HCT116 (cell line): Measurements from ENCODE around the gene GPR157. TPM values are rescaled to one million over a fixed set of nuclear protein-coding genes. Genes with fewer than 3 reads are reported as not detected.

ENCODE experiments used
- ATAC-seq: fragments of 200-7000 bp; cut with Tn5 transposase; 2 replicates; pipeline ENCODE4 v1.9.1; 2020; ENCODE audit warnings: mild to moderate bottlenecking, moderate library complexity
- BruUV-seq: library from RNA; stranded (reverse); fragments of 400-500 nt; replicated peaks from 2 replicates; lab custom pipeline; 2021; lab: Mats Ljungman, UMichigan
- CTCF ChIA-PET: fragments of 300-600 bp; sonication (Branson Sonifier 250); formaldehyde crosslinking; loops from one replicate; lab custom pipeline; 2021; ENCODE audit warnings: antibody characterized with exemption; lab: Charles Lee
- POLR2A ChIA-PET: fragments of 300-600, 350-600 bp; sonication (Branson Sonifier 250); formaldehyde crosslinking; loops from one replicate; lab custom pipeline; 2021; ENCODE audit warnings: antibody characterized with exemption; lab: Charles Lee
- RAD21 ChIA-PET, 2 experiments: fragments of 300-600 bp; sonication (Branson Sonifier 250); formaldehyde crosslinking; loops; one replicate each; lab custom pipeline; 2023; ENCODE audit warnings: low total read pairs in 2 of 2; ENCODE audit not compliant: uncharacterized antibody in 2 of 2, unreplicated experiment in 2 of 2, low non-redundant PET in 1 of 2; lab: Charles Lee
- DNase-seq: peaks from one replicate; pipeline ENCODE4 v3.0.0-alpha.2; 2010; ENCODE audit warnings: low read depth, low spot score
- H2AFZ ChIP-seq: fragments of 200-600 bp; shearing (Covaris generic), sonication (generic); 2 replicates; pipeline ENCODE4 v1.6.1; 2017; ENCODE audit warnings: low read depth, mixed run types, mixed read lengths, antibody characterized with exemption, low read length; ENCODE audit not compliant: poor library complexity, severe bottlenecking
- H3K27ac ChIP-seq: 2 replicates; pipeline ENCODE4 v1.5.1; 2012; ENCODE audit warnings: low read depth, low read length
- H3K27me3 ChIP-seq: fragments of 200-600 bp; sonication (generic); 2 replicates; pipeline ENCODE4 v1.6.1; 2016; ENCODE audit warnings: mixed run types, low read length, mixed read lengths; ENCODE audit not compliant: insufficient read depth
- H3K36me3 ChIP-seq, 2 experiments: fragments of 200-500 bp in 1 of 2; fragments of 200-600 bp in 1 of 2; sonication (Bioruptor generic) in 1 of 2; sonication (generic) in 1 of 2; 2 replicates each; pipeline versions ENCODE4 v1.5.1 to v1.6.1; 2014 to 2016; ENCODE audit warnings: low read length in 2 of 2, inconsistent platforms in 1 of 2, mixed read lengths in 1 of 2, mixed run types in 1 of 2; ENCODE audit not compliant: insufficient read depth in 2 of 2, control insufficient read depth in 1 of 2
- H3K4me1 ChIP-seq, 2 experiments: fragments of 200-600 bp in 1 of 2; sonication (generic) in 1 of 2; 2 replicates each; pipeline versions ENCODE4 v1.5.1 to v1.6.1; 2012 to 2017; ENCODE audit warnings: low read length in 2 of 2, inconsistent platforms in 1 of 2, mild to moderate bottlenecking in 1 of 2, mixed read lengths in 1 of 2, mixed run types in 1 of 2, moderate library complexity in 1 of 2; ENCODE audit not compliant: insufficient read depth in 2 of 2, control insufficient read depth in 1 of 2
- H3K4me2 ChIP-seq: fragments of 200-600 bp; sonication (generic); 2 replicates; pipeline ENCODE4 v1.6.1; 2017; ENCODE audit warnings: mixed run types, low read length, mixed read lengths
- H3K4me3 ChIP-seq, 2 experiments: fragments of 200-600 bp in 1 of 2; sonication (generic) in 1 of 2; replicated peaks in 1 of 2; 2 replicates each; pipeline ENCODE4 v1.5.1; 2011 to 2016; ENCODE audit warnings: low read length in 2 of 2, control low read depth in 1 of 2, low read depth in 1 of 2, mild to moderate bottlenecking in 1 of 2, mixed read lengths in 1 of 2, mixed run types in 1 of 2
- H3K79me2 ChIP-seq: fragments of 200-600 bp; sonication (generic); 2 replicates; pipeline ENCODE4 v1.6.1; 2017; ENCODE audit warnings: mild to moderate bottlenecking, mixed run types, low read length, moderate library complexity, mixed read lengths; ENCODE audit not compliant: insufficient read depth
- H3K9ac ChIP-seq: fragments of 200-600 bp; sonication (generic); 2 replicates; pipeline ENCODE4 v1.6.1; 2016; ENCODE audit warnings: low read length, mixed read lengths
- H3K9me2 ChIP-seq: fragments of 200-600 bp; sonication (generic), shearing (Covaris generic); 2 replicates; pipeline ENCODE4 v1.6.1; 2017; ENCODE audit warnings: mixed run types, mild to moderate bottlenecking, moderate library complexity; ENCODE audit not compliant: insufficient read depth
- H3K9me3 ChIP-seq, 2 experiments: fragments of 200-500 bp in 1 of 2; fragments of 200-600 bp in 1 of 2; sonication (Bioruptor generic) in 1 of 2; sonication (generic) in 1 of 2; 2 replicates each; pipeline ENCODE4 v1.6.1; 2014 to 2017; ENCODE audit warnings: low read length in 2 of 2, mixed read lengths in 2 of 2, inconsistent platforms in 1 of 2, low read depth in 1 of 2, mild to moderate bottlenecking in 1 of 2, mixed run types in 1 of 2, moderate library complexity in 1 of 2; ENCODE audit not compliant: control insufficient read depth in 1 of 2, insufficient read depth in 1 of 2
- H4K20me1 ChIP-seq: fragments of 200-600 bp; sonication (generic), shearing (Covaris generic); 2 replicates; pipeline ENCODE4 v1.6.1; 2017; ENCODE audit warnings: mixed run types, mild to moderate bottlenecking, moderate library complexity; ENCODE audit not compliant: insufficient read depth
- EGR1 ChIP-seq: IDR thresholded peaks from 2 replicates; pipeline ENCODE4 v1.6.1; 2012; ENCODE audit warnings: low read depth
- ELF1 ChIP-seq: IDR thresholded peaks from 2 replicates; pipeline ENCODE4 v1.6.1; 2012; ENCODE audit warnings: low read depth, borderline replicate concordance
- EZH2phosphoT487 ChIP-seq: fragments of 200-600 bp; IDR thresholded peaks from 2 replicates; pipeline ENCODE4 v1.6.1; 2018; ENCODE audit warnings: antibody characterized with exemption, borderline replicate concordance
- FOSL1 ChIP-seq: IDR thresholded peaks from 2 replicates; pipeline ENCODE4 v1.6.1; 2012; ENCODE audit warnings: low read depth
- MAX ChIP-seq: IDR thresholded peaks from 2 replicates; pipeline ENCODE4 v1.6.1; 2012
- POLR2A ChIP-seq: IDR thresholded peaks from 2 replicates; pipeline ENCODE4 v1.7.0; 2011; ENCODE audit warnings: borderline replicate concordance; ENCODE audit not compliant: insufficient read depth, insufficient read length; ENCODE audit errors: extremely low read depth
- RAD21 ChIP-seq: IDR thresholded peaks from 2 replicates; pipeline ENCODE4 v1.6.1; 2012; ENCODE audit warnings: low read depth, mild to moderate bottlenecking
- REST ChIP-seq: IDR thresholded peaks from 2 replicates; pipeline ENCODE4 v1.6.1; 2012; ENCODE audit warnings: low read depth
- TCF7L2 ChIP-seq: IDR thresholded peaks from 2 replicates; pipeline ENCODE4 v1.7.0; 2011; ENCODE audit warnings: borderline replicate concordance, inconsistent platforms; ENCODE audit not compliant: insufficient read depth, insufficient read length; ENCODE audit errors: extremely low read depth
- ZBTB33 ChIP-seq: IDR thresholded peaks from 2 replicates; pipeline ENCODE4 v1.6.1; 2011; ENCODE audit warnings: mild to moderate bottlenecking, low read length, moderate library complexity; ENCODE audit not compliant: insufficient replicate concordance; ENCODE audit errors: extremely low read depth
- intact Hi-C: fragments of 100-400 bp; cut with micrococcal nuclease; formaldehyde crosslinking; loops from 2 replicates; pipeline ENCODE4 v1.10.0; 2022
- total RNA-seq: library from RNA; stranded (reverse); gene quantifications from one replicate; pipeline ENCODE4 v1.2.1, GENCODE V29; 2021; ENCODE audit not compliant: unreplicated experiment
- TF ChIP-seq, protein P1 (sequence below): IDR thresholded peaks from 2 replicates; pipeline ENCODE4 v1.6.1; 2012

The GPR157 gene
- total RNA-seq, 1 experiment from 2014 or later = 7.7 TPM

- Histone ChIP-seq H3K79me2 (no peaks in the 10 kb centered on the region), H3K27ac (no peak overlapping the region), H3K9me2 (no peaks in the 10 kb centered on the region), H3K27me3 (no peaks in the 10 kb centered on the region; the same call in 1 of the 2 replicates), H3K4me1 (peaks cover 9 to 10% of the 10 kb centered on the region in 2 experiments; a peak in 3 of 4 replicates), H4K20me1 (no peaks in the 10 kb centered on the region), H2AFZ (no peak overlapping the region), H3K9me3 (no peaks in the 10 kb centered on the region), H3K9ac (no peak overlapping the region), H3K4me3 (no peak overlapping the region), H3K4me2 (no peak overlapping the region), H3K36me3 (no peaks in the 10 kb centered on the region)
- ChIA-PET POLR2A (no interaction called here), CTCF (interaction anchor here (1.6 kb wide), 1 partner anchor 23 kb away, joined by 4 read pairs; no protein-coding TSS in a partner anchor), RAD21 (no interaction called here)
- intact Hi-C loops = loop anchor here (2.0 kb wide), 1 partner anchor 29 kb away; no protein-coding TSS in a partner anchor
- DNase-seq (no peak), ATAC-seq (no peak)
- TF ChIP-seq REST (no peak), RAD21 (no peak), ZBTB33 (no peak), EZH2phosphoT487 (no peak), POLR2A (no peak), TCF7L2 (no peak), FOSL1 (no peak), EGR1 (no peak), MAX (no peak), ELF1 (no peak)
- TF ChIP-seq, protein P1, sequence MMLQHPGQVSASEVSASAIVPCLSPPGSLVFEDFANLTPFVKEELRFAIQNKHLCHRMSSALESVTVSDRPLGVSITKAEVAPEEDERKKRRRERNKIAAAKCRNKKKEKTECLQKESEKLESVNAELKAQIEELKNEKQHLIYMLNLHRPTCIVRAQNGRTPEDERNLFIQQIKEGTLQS = no peak
- BruUV-seq = no TSS peak
Observed at GRCh38 chr1:9133870-9134585, 5.1 kb upstream of the GPR157 start.
